ENCODE measurements around the gene LMTK3. TPM values are rescaled to one million over a fixed set of nuclear protein-coding genes. Genes with fewer than 3 reads are reported as not detected.

LMTK3 gene
- total and polyA plus RNA-seq, 2 of the 4 experiments (the other 2 are of a cell fraction), result 0.18 to 0.87 TPM

- Histone ChIP-seq H3K9me3 (ENCODE audit: control insufficient read depth, insufficient read depth, low read length) (no peaks in the 10 kb centered on the region), H3K14ac (replicated peaks; ENCODE audit: low read depth, low read length) (no peak overlapping the region), H2AFZ (replicated peaks; ENCODE audit: low read length, poor library complexity) (peak overlapping the region; percentile 81), H2BK120ac (ENCODE audit: low read depth, low read length) (no peak overlapping the region), H3K23ac (ENCODE audit: low read depth, low read length) (no peak overlapping the region), H4K8ac (ENCODE audit: low read depth in 2 of 2, low read length in 2 of 2) (no peak overlapping the region), H3K18ac (ENCODE audit: low read depth, low read length) (no peak overlapping the region), H3K56ac (ENCODE audit: extremely low read depth, insufficient read depth, low read length) (no peak overlapping the region), H2AK5ac (ENCODE audit: low read depth, low read length) (no peak overlapping the region), H3K27ac (ENCODE audit: insufficient read depth, low read length) (no peak overlapping the region), H2AK9ac (replicated peaks; ENCODE audit: low read depth, low read length, poor library complexity) (no peak overlapping the region), H2BK15ac (ENCODE audit: low read depth, low read length) (no peak overlapping the region), H2BK5ac (ENCODE audit: low read depth, low read length, poor library complexity, severe bottlenecking) (no peak overlapping the region), H2BK20ac (ENCODE audit: low read depth, low read length) (no peak overlapping the region), H3K9me1 (ENCODE audit: insufficient read depth, low read length) (no peaks in the 10 kb centered on the region), H3K27me3 (ENCODE audit: control insufficient read depth, insufficient read depth, low read length) (peaks cover 42% of the 10 kb centered on the region), H3K36me3 (ENCODE audit: control insufficient read depth, insufficient read depth, low read length) (no peaks in the 10 kb centered on the region), H3K4ac (ENCODE audit: low read depth, low read length) (no peak overlapping the region), H3K4me3 (ENCODE audit: insufficient read depth, low read depth, low read length) (no peak overlapping the region), H3K79me1 (ENCODE audit: low read depth in 1 of 2, low read length in 2 of 2) (no peaks in the 10 kb centered on the region), H3K4me2 (ENCODE audit: low read depth, low read length) (no peak overlapping the region; the same call in 1 of the 2 replicates), H3K4me1 (ENCODE audit: control insufficient read depth, insufficient read depth, low read length) (peaks cover 3% of the 10 kb centered on the region; the same call in 1 of the 2 replicates), H4K20me1 (ENCODE audit: insufficient read depth, low read length) (no peaks in the 10 kb centered on the region; the same call in 1 of the 2 replicates), H4K91ac (ENCODE audit: insufficient read depth, low read depth, low read length) (no peak overlapping the region), H4K5ac (ENCODE audit: low read depth, low read length) (no peak overlapping the region), H3K9ac (ENCODE audit: low read depth, low read length) (no peak overlapping the region)
- CTCF ChIA-PET, result no interaction called here
- POLR2A ChIA-PET (ENCODE audit: unreplicated experiment), result no interaction called here
- ATAC-seq (ENCODE audit: low read depth) (peak; percentile 66), DNase-seq (no peak)
- WGBS, 2 experiments (ENCODE audit: extremely low coverage in 2 of 2, insufficient read length in 1 of 2), result 10% methylated on average over 15 of the region's 20 CpGs; no CpG with 5 or more reads in 1 of the 2 experiments
- in situ Hi-C loops (cut with MboI; ENCODE audit: low sequenced_read_pairs) (no loop called here), dilution Hi-C loops (cut with HindIII; ENCODE audit: low sequenced_read_pairs, unreplicated experiment) (no loop called here), intact Hi-C loops (cut with micrococcal nuclease) (no loop called here)
- TF ChIP-seq ELK1 (IDR thresholded peaks at IDR 0.05; ENCODE audit: borderline replicate concordance, low read depth, low read length) (no peak), MAZ (IDR thresholded peaks at IDR 0.05; ENCODE audit: borderline replicate concordance, low read depth, low read length) (no peak), USF2 (IDR thresholded peaks at IDR 0.05; ENCODE audit: low read depth, low read length) (peak; percentile 33; the same call in 1 of the 2 replicates)
- BruUV-seq (replicated peaks), result no TSS peak
Measured at GRCh38 chr19:48501494-48502349, 9.9 kb downstream of the LMTK3 start.

All from IMR-90 (cell line).